Fibroblast of the aortic adventitia (primary cell): ENCODE data around the gene FIBP. TPM values are rescaled to one million over a fixed set of nuclear protein-coding genes. Genes with fewer than 3 reads are reported as not detected.

Source experiments
- DNase-seq: peaks from one replicate; pipeline ENCODE4 v3.0.0-alpha.2; 2010; ENCODE audit warnings: low read depth
- H3K4me3 ChIP-seq: 2 replicates; pipeline ENCODE4 v1.5.1; 2011; ENCODE audit warnings: low read depth, mild to moderate bottlenecking, control low read depth, low read length, moderate library complexity
- total RNA-seq: library from RNA; depleted of rRNA; stranded (reverse); fragments of >200 nt; gene quantifications from 2 replicates; pipeline ENCODE4 v1.2.3, GENCODE V29; 2012; ENCODE audit warnings: low replicate concordance
- TF ChIP-seq, protein P1 (sequence below): IDR thresholded peaks from 2 replicates; pipeline ENCODE4 v1.5.1; 2011; ENCODE audit warnings: mild to moderate bottlenecking, low read length, control low read depth, inconsistent platforms; ENCODE audit not compliant: insufficient read depth

Gene FIBP
- total RNA-seq, 1 donor: 157 TPM

DNA sequence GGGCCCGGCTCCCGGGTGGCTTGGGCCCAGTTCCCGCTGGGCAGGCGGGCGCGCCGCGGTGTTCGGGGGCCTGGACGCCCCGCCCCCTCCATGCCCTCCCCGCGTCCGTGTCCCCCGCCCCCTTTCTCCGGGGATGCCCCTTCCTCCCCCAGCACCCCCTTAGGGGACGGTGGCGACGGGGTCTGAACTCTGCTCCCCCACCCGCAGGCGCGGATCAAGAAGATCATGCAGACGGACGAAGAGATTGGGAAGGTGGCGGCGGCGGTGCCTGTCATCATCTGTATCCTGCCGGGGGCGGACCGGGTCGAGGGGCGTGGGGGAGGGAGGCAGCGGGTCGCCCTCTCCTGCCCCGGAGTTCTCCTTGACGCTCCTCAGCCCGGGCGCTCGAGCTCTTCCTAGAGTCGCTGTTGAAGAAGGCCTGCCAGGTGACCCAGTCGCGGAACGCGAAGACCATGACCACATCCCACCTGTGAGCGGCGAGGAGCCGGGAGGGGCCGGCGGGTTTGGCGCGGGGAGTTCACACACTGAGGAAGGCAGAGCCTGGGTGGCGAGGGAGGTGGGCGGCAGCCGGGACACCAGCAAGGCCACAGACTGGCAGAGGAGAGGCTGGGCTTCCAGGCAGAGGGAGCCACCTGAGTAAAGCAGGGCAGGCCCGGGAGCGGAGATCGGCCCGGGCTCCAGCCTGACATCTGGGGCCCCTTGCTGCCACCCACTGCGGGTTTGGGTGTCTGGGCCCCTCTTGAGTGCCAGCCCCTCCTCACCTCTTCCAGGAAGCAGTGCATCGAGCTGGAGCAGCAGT is 31.5 kb upstream of the FIBP start:
- peak overlapping the region; percentile 83 for H3K4me3 ChIP-seq
- DNase-seq: no peak
- TF ChIP-seq, protein P1, sequence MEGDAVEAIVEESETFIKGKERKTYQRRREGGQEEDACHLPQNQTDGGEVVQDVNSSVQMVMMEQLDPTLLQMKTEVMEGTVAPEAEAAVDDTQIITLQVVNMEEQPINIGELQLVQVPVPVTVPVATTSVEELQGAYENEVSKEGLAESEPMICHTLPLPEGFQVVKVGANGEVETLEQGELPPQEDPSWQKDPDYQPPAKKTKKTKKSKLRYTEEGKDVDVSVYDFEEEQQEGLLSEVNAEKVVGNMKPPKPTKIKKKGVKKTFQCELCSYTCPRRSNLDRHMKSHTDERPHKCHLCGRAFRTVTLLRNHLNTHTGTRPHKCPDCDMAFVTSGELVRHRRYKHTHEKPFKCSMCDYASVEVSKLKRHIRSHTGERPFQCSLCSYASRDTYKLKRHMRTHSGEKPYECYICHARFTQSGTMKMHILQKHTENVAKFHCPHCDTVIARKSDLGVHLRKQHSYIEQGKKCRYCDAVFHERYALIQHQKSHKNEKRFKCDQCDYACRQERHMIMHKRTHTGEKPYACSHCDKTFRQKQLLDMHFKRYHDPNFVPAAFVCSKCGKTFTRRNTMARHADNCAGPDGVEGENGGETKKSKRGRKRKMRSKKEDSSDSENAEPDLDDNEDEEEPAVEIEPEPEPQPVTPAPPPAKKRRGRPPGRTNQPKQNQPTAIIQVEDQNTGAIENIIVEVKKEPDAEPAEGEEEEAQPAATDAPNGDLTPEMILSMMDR: no peak

GRCh38 chr11:65919141-65919572 is 30.9 kb upstream of the FIBP start, which contains the start of gene DRAP1:
TSS of gene DRAP1 (plus strand) at chr11:65919426. CDS start at chr11:65919502, 76 bp downstream.
- peak within 1 kb of the TSS; percentile 92 for H3K4me3 ChIP-seq
- DNase-seq: peak; percentile 97
- TF ChIP-seq, protein P1: no peak

- TF ChIP-seq, protein P1: no peak
- DNase-seq: no peak
- peak within 1 kb of the TSS; percentile 92 for H3K4me3 ChIP-seq
These were observed 30.2 kb upstream of the FIBP start, which contains the start of gene C11orf68 for GRCh38 chr11:65918211-65919140. TSS of gene C11orf68 (minus strand) at chr11:65919062. CDS start at chr11:65919031, 31 bp downstream.

DNA sequence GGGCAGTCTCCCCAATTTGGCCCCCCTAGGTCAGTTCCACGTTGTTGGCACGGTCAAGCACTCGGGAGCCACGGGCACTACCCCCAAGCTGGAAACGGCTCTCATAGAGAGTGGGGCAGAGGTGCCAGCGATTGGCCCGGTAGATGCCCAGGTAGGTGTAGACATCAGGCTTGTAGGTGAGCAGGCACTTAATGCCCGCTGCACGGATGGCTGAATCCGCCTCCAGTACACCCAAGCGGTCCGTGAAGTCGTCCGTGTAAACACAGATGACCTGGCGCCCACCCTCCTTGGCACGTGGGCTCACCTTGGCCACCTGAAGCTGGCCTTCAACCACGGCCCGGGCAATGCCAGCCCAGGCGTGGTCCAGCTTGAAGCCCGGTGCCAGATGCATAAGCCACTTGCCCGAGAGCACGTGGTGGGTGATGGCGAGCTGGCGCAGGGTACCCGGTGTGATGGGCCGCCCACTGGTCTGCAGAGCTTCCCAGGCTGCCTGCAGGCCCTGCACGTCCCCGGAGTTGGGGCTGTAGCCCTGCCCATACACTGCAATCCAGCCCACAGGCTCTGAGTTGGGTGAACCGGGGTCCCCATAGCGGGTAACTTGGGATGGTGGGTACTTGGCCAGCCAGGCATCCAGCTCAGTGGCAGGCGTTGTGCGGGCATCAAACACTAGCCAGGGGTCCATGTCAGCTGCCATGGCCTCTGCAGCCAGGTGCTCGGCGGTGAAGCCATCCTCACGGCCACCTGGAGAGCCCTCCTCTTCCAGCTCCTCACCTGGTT is 29.4 kb upstream of the FIBP start:
- no peak for DNase-seq
- peak overlapping the region; percentile 92 for H3K4me3 ChIP-seq
- TF ChIP-seq, protein P1: no peak

GRCh38 chr11:65917077-65917433 is 28.8 kb upstream of the FIBP start:
- TF ChIP-seq, protein P1: no peak
- H3K4me3 ChIP-seq: peak overlapping the region; percentile 92
- no peak for DNase-seq

DNA sequence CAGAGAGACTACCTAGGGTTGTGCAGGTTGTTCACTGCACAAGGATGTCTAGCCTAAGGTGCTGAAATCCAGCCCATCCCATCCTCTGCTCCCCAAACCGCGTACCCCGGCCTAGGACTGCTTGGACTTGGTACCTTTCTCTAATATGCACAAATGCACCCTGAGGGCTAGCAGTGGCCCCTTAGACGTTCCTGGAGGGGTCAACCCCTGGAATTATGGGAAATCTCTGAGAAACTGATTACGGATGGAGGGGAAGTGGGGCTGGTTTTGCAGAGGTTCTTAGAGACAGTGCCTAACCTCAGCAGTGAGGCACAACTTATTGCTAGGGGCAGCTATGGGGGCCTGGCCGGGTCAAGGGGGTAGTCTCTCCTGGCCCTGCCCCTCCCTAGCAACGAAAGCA is 28.1 kb upstream of the FIBP start:
- no peak for DNase-seq
- TF ChIP-seq, protein P1: no peak
- H3K4me3 ChIP-seq: peak overlapping the region; percentile 40
